ENCODE results near the gene ACKR2.

GRCh38 chr3:42762046-42762724 is 47.1 kb upstream of the ACKR2 start:
- no peak for TF ChIP-seq EZH2 (IDR thresholded peaks at IDR 0.05; ENCODE audit: insufficient read depth, poor library complexity, severe bottlenecking)
- no peak for TF ChIP-seq EZH2phosphoT487 (IDR thresholded peaks at IDR 0.05; ENCODE audit: insufficient read depth, low read depth)
